HAP-1 (cell line): ENCODE data around the gene GNAT1.
"Not testable (repeated sequence)": the region's sequence is repeated elsewhere in the genome, so short reads cannot be mapped to it uniquely, and the experiment has no call there.

Experiments used
- DNase-seq, 2 experiments: peaks; one replicate each; pipeline ENCODE4 v3.0.0-alpha.2; 2016 to 2020; ENCODE audit warnings: low spot score in 2 of 2
- H3K27me3 ChIP-seq: fragments of 250-450 bp; sonication (Bioruptor Pico); 2 replicates; pipeline ENCODE4 v1.5.1; 2020; ENCODE audit warnings: low read depth, mild to moderate bottlenecking, moderate library complexity
- H3K36me3 ChIP-seq: fragments of 250-450 bp; sonication (Bioruptor Pico); replicated peaks from 2 replicates; pipeline ENCODE4 v1.5.1; 2020; ENCODE audit warnings: mild to moderate bottlenecking
- H3K4me1 ChIP-seq: fragments of 250-450 bp; sonication (Bioruptor Pico); 2 replicates; pipeline ENCODE4 v1.5.1; 2020; ENCODE audit warnings: mild to moderate bottlenecking
- H3K4me3 ChIP-seq: fragments of 250-450 bp; sonication (Bioruptor Pico); 2 replicates; pipeline ENCODE4 v1.5.1; 2020; ENCODE audit warnings: mild to moderate bottlenecking, moderate library complexity
- H3K9me3 ChIP-seq: fragments of 250-450 bp; sonication (Bioruptor Pico); 2 replicates; pipeline ENCODE4 v1.5.1; 2020; ENCODE audit warnings: mild to moderate bottlenecking, moderate library complexity
- in situ Hi-C: fragments of 300-500 bp; cut with MboI; formaldehyde crosslinking; loops from 3 replicates; pipeline ENCODE4 v1.14.3; 2020; ENCODE audit warnings: low sequenced_read_pairs, inconsistent platforms, mixed read lengths

GNAT1 gene

GRCh38 chr3:50244813-50245212 is 53.4 kb downstream of the GNAT1 start:
- Histone ChIP-seq H3K4me1 (peaks cover 26% of the 10 kb centered on the region), H3K36me3 (peaks cover 12% of the 10 kb centered on the region)
- DNase-seq, H3K4me3 ChIP-seq, in situ Hi-C loops, H3K27me3 ChIP-seq, H3K9me3 ChIP-seq: not testable (repeated sequence)

DNA sequence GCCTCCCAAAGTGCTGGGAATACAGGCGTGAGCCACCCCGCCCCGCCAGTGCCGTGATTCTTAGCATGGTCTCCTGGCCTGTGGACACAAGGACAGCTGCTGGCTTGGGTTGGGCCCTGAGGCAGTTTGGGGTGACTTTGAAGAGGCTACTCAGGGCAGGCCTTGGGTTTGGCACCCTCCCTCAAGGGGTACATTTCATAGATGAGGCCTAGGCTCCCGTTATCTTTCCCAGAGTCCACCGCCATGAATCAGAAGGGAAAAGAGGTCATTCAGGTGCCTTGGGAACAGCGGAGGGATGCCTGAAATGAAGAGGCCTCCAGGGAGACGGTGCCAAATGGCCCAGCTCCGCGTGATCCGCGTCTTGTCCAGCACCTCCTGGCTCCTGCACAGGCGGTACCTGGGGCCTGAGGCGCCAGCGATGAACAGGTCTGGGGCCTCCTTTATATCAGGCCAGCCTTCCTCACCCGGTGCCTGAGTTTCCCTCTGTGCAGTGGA is 53.9 kb downstream of the GNAT1 start:
- Histone ChIP-seq H3K36me3 (peaks cover 12% of the 10 kb centered on the region), H3K4me1 (peaks cover 26% of the 10 kb centered on the region), H3K4me3 (no peak overlapping the region), H3K9me3 (no peaks in the 10 kb centered on the region), H3K27me3 (no peaks in the 10 kb centered on the region)
- in situ Hi-C loops = no loop called here
- DNase-seq = no peak

DNA sequence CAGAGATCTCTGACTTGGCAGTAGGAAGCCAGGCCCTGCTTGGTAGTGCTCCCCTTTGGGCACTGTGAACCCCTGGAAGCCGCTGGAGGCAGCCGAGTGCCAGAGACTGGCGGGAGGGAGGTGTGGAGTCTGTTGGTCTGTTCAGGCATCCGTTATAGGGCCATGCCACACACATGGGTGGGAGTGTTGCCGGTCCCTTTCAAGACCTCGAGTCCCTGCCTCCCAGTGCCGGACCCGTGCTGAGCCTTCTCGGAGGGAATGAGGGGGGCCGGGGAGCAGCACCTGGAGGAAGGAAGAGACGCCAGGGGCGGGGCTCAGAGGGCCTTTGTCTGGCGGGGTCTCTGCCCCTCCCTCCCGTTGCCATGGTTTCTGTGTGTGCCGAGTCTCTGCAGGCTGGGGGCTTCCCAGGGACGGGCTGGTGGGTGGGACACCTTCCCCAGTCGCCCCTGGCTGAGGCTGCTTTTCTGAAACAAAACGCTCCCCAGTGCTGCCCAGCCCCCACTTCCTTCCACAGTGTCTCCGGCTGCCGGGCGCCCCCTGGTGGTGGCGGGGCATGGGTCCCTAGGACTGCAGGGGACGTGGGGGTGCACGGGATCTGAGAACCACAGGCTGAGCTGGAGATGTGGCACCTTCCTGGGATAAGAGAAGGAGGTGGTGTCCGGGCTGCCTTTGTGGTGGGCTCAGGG is 54.6 kb downstream of the GNAT1 start:
- Histone ChIP-seq H3K9me3 (no peaks in the 10 kb centered on the region), H3K36me3 (peaks cover 12% of the 10 kb centered on the region), H3K27me3 (no peaks in the 10 kb centered on the region), H3K4me3 (peak overlapping the region; percentile 21), H3K4me1 (peaks cover 20% of the 10 kb centered on the region)
- in situ Hi-C loops = no loop called here
- DNase-seq = peak; percentile 60 to 96

DNA sequence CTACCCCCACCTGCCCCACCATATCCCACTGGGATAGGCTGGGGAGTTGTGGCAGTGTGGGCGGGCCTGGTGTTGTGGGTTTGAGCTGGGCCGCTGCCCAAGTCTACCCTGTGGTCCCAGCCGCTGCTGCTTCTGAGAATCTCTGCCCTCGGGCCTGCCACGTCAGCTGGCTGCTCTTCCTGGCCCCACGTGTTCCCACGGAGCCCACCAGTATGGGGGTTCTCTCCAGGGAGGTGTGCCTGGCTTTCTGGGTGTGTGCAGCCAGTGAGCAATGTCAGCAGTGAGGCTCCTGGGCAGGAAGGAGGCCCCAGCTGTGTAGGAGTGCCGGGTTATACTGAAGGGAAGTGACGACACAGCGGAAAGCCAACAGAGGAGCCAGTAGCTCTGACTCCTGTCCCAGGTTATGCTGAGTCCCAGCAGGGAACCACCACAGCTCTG is 55.1 kb downstream of the GNAT1 start:
- in situ Hi-C loops = no loop called here
- peaks cover 6% of the 10 kb centered on the region for H3K36me3 ChIP-seq
- H3K9me3 ChIP-seq = no peaks in the 10 kb centered on the region
- H3K4me3 ChIP-seq = peak overlapping the region; percentile 21; the same call in 1 of the 2 replicates
- no peaks in the 10 kb centered on the region for H3K27me3 ChIP-seq
- H3K4me1 ChIP-seq = peaks cover 15% of the 10 kb centered on the region
- no peak for DNase-seq
